ENCODE measurements around the gene PTEN. TPM values are rescaled to one million over a fixed set of nuclear protein-coding genes. Genes with fewer than 3 reads are reported as not detected.

PTEN gene
- total and polyA plus RNA-seq, 2 experiments from 2014 or later = 30.4 to 66.1 TPM

DNA sequence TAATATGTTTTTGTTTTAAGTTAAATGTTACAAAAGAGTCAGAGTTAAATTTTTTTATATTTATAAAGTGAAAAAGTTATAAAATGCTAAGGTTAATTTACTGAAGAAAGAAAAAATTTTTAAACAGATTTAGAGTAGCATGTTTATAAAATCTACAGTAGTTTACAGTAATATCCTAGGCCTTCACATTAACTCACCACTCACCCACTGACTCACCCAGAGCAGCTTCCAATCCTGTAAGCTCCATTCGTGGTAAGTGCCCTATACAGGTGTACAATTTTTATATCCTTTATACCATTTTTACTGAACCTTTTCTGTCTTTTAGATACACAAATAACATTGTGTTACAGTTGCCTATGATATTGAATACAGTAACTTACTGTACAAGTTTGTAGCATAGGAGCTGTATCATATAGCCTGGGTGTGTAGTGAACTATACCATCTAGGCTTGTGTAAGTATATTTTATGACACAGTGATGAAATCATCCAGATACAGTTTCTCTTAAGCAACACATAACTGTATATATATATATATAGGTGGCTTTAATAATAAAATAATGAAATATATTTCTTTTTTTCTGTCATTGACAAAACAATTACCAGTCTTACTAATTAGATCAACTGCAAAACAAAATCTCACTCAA, 79.6 kb downstream of the PTEN start:
- no peak overlapping the region for H3K27ac ChIP-seq
- H3K27me3 ChIP-seq = no peaks in the 10 kb centered on the region
- H3K36me3 ChIP-seq = peaks cover 3% of the 10 kb centered on the region
- H3K4me3 ChIP-seq = no peak overlapping the region
- TF ChIP-seq, protein P1, sequence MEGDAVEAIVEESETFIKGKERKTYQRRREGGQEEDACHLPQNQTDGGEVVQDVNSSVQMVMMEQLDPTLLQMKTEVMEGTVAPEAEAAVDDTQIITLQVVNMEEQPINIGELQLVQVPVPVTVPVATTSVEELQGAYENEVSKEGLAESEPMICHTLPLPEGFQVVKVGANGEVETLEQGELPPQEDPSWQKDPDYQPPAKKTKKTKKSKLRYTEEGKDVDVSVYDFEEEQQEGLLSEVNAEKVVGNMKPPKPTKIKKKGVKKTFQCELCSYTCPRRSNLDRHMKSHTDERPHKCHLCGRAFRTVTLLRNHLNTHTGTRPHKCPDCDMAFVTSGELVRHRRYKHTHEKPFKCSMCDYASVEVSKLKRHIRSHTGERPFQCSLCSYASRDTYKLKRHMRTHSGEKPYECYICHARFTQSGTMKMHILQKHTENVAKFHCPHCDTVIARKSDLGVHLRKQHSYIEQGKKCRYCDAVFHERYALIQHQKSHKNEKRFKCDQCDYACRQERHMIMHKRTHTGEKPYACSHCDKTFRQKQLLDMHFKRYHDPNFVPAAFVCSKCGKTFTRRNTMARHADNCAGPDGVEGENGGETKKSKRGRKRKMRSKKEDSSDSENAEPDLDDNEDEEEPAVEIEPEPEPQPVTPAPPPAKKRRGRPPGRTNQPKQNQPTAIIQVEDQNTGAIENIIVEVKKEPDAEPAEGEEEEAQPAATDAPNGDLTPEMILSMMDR (IDR thresholded peaks at IDR 0.05; ENCODE audit: low read depth, low read length) = no peak
- H3K4me1 ChIP-seq (ENCODE audit: low read depth) = peaks cover 4% of the 10 kb centered on the region
- H3K9me3 ChIP-seq (ENCODE audit: low read depth) = no peaks in the 10 kb centered on the region
- no peak for DNase-seq (ENCODE audit: low read depth in 1 of 2, low spot score in 1 of 2)

GRCh38 chr10:87945984-87946383, 82.6 kb downstream of the PTEN start:
- Histone ChIP-seq H3K9me3 (ENCODE audit: low read depth) (no peaks in the 10 kb centered on the region), H3K4me3 (no peak overlapping the region), H3K27ac (no peak overlapping the region), H3K4me1 (ENCODE audit: low read depth) (peaks cover 4% of the 10 kb centered on the region), H3K27me3 (no peaks in the 10 kb centered on the region), H3K36me3 (no peaks in the 10 kb centered on the region)
- DNase-seq (ENCODE audit: low read depth in 1 of 2, low spot score in 1 of 2) = no peak
- TF ChIP-seq, protein P1 (IDR thresholded peaks at IDR 0.05; ENCODE audit: low read depth, low read length) = no peak

DNA sequence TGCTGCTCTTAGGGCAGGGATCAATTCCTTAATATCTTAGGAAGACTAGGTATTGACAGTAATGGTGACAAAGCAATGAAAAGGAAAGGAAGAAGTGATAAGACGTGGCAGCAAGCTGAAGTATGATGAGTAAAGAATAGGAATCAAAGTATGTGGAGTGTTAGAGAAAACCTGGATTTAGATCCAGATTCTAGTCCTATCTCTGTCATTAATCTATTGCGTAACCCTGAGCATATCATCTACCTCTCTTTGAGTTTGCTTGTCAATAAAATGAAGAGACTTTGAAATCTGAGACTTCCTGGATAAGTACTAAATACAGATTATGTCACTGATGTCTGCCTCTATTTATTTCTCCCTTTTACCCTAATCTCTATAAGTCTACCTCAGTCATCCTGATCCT, 89.2 kb downstream of the PTEN start:
- peaks cover 22% of the 10 kb centered on the region for H3K36me3 ChIP-seq
- TF ChIP-seq, protein P1 (IDR thresholded peaks at IDR 0.05; ENCODE audit: low read depth, low read length) = no peak

DNA sequence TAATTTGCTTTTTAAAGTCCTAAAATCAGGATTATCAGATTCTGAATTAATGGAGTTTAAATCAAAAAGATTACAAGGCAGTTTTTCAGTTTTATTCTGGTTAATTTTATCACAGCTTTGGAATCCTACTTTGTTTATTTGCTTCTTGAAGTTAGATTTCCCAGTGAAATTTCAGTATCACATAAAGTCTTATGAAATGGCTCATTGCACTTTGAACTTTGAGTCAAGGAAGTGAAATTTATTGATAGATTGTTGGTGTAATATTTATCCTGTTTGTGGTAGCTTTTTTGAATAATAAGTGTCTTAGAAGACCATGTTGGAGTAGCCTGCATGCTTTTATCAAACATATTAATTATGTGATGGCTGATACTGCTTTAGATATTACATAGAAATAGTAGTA, 92.6 kb downstream of the PTEN start:
- Histone ChIP-seq H3K4me3 (no peak overlapping the region), H3K27ac (no peak overlapping the region), H3K4me1 (ENCODE audit: low read depth) (no peaks in the 10 kb centered on the region), H3K9me3 (ENCODE audit: low read depth) (no peaks in the 10 kb centered on the region), H3K27me3 (no peaks in the 10 kb centered on the region), H3K36me3 (peaks cover 28% of the 10 kb centered on the region)
- TF ChIP-seq, protein P1 (IDR thresholded peaks at IDR 0.05; ENCODE audit: low read depth, low read length) = no peak
- no peak for DNase-seq (ENCODE audit: low read depth in 1 of 2, low spot score in 1 of 2)

More for the DNA sequence above, 89.2 kb downstream of the PTEN start:
- Histone ChIP-seq H3K4me1 (ENCODE audit: low read depth) (no peaks in the 10 kb centered on the region), H3K9me3 (ENCODE audit: low read depth) (no peaks in the 10 kb centered on the region), H3K27ac (no peak overlapping the region), H3K4me3 (no peak overlapping the region), H3K27me3 (no peaks in the 10 kb centered on the region)
- no peak for DNase-seq (ENCODE audit: low read depth in 1 of 2, low spot score in 1 of 2)

- Histone ChIP-seq H3K36me3 (peaks cover 23% of the 10 kb centered on the region), H3K27me3 (no peaks in the 10 kb centered on the region), H3K9me3 (ENCODE audit: low read depth) (no peaks in the 10 kb centered on the region), H3K27ac (no peak overlapping the region), H3K4me1 (ENCODE audit: low read depth) (no peaks in the 10 kb centered on the region), H3K4me3 (no peak overlapping the region)
- DNase-seq (ENCODE audit: low read depth in 1 of 2, low spot score in 1 of 2) = no peak
- TF ChIP-seq, protein P1 (IDR thresholded peaks at IDR 0.05; ENCODE audit: low read depth, low read length) = no peak
These were observed 94.3 kb downstream of the PTEN start for GRCh38 chr10:87957702-87958101.
